Uterus (tissue), 2 donors: Measurements from ENCODE around the gene MEIS2.

Source experiments
- CTCF ChIP-seq, 4 experiments: fragments of 200-600 bp in 2 of 4; fragments of 450-650 bp in 2 of 4; sonication (generic) in 2 of 4; IDR thresholded peaks; one replicate each; pipeline ENCODE4 v1.5.1; 2016 to 2019; ENCODE audit warnings: antibody characterized with exemption in 4 of 4, mild to moderate bottlenecking in 2 of 4, moderate library complexity in 1 of 4
- POLR2A ChIP-seq, 2 donors: fragments of 450-650 bp; IDR thresholded peaks; one replicate each; pipeline ENCODE4 v1.6.1; 2016; ENCODE audit warnings: antibody characterized with exemption in 2 of 2, mild to moderate bottlenecking in 1 of 2, moderate library complexity in 1 of 2

- TF ChIP-seq CTCF (IDR thresholded peaks at IDR 0.05) (no peak), POLR2A (IDR thresholded peaks at IDR 0.05) (no peak)
Observed at GRCh38 chr15:37014137-37014536, 86.2 kb downstream of the MEIS2 start.
